Vagina (tissue), 2 donors: Measurements from ENCODE around the gene TP53TG3D.
"Not testable (repeated sequence)": the region's sequence is repeated elsewhere in the genome, so short reads cannot be mapped to it uniquely, and the experiment has no call there.

ENCODE experiments used
- CTCF ChIP-seq, 3 experiments: fragments of 450-650 bp in 2 of 3; fragments of 200-600 bp in 1 of 3; sonication (generic) in 1 of 3; IDR thresholded peaks; one replicate each; pipeline ENCODE4 v1.5.1; 2017 to 2019; ENCODE audit warnings: antibody characterized with exemption in 3 of 3, mild to moderate bottlenecking in 2 of 3, moderate library complexity in 2 of 3
- POLR2A ChIP-seq, 2 donors: fragments of 450-650 bp; IDR thresholded peaks; one replicate each; pipeline ENCODE4 v1.6.1; 2017; ENCODE audit warnings: antibody characterized with exemption in 2 of 2, mild to moderate bottlenecking in 2 of 2, moderate library complexity in 2 of 2

- TF ChIP-seq CTCF, POLR2A (IDR thresholded peaks at IDR 0.05): not testable (repeated sequence)
Observed at GRCh38 chr16:32283024-32283423, 29.9 kb downstream of the TP53TG3D start.
